Small intestine (tissue), 7 donors: ENCODE data around the gene CAMTA1. TPM values are rescaled to one million over a fixed set of nuclear protein-coding genes. Genes with fewer than 3 reads are reported as not detected.

Experiments
- DNase-seq, 2 donors: peaks; one replicate each; pipeline versions ENCODE4 v3.0.0 to v3.0.0-alpha.2; 2013
- FAIRE-seq: peaks from 2 replicates; lab custom pipeline; 2012; peaks lifted over from hg19 to GRCh38; lab: Jason Lieb, UNC
- H3K27ac ChIP-seq, 3 donors: one replicate each; pipeline ENCODE4 v1.5.1; 2013; ENCODE audit warnings: low read length in 2 of 3, mild to moderate bottlenecking in 2 of 3, control low read depth in 1 of 3, inconsistent platforms in 1 of 3, low read depth in 1 of 3, moderate library complexity in 1 of 3
- H3K27me3 ChIP-seq, 3 donors: one replicate each; pipeline ENCODE4 v1.6.1; 2013; ENCODE audit warnings: low read length in 3 of 3, inconsistent platforms in 1 of 3; ENCODE audit not compliant: control insufficient read depth in 3 of 3, insufficient read depth in 3 of 3
- H3K36me3 ChIP-seq, 3 donors: one replicate each; pipeline ENCODE4 v1.6.1; 2013; ENCODE audit warnings: low read length in 3 of 3, inconsistent platforms in 1 of 3, low read depth in 1 of 3, mild to moderate bottlenecking in 1 of 3, moderate library complexity in 1 of 3; ENCODE audit not compliant: control insufficient read depth in 3 of 3, insufficient read depth in 2 of 3
- H3K4me1 ChIP-seq, 3 donors: one replicate each; pipeline ENCODE4 v1.6.1; 2013; ENCODE audit warnings: low read length in 2 of 3, inconsistent platforms in 1 of 3, low read depth in 1 of 3, mild to moderate bottlenecking in 1 of 3, moderate library complexity in 1 of 3; ENCODE audit not compliant: control insufficient read depth in 3 of 3, insufficient read depth in 2 of 3
- H3K4me3 ChIP-seq, 3 donors: one replicate each; pipeline ENCODE4 v1.5.1; 2013; ENCODE audit warnings: low read length in 3 of 3, control low read depth in 1 of 3, inconsistent platforms in 1 of 3, low read depth in 1 of 3, mild to moderate bottlenecking in 1 of 3, moderate library complexity in 1 of 3
- H3K9me3 ChIP-seq, 2 donors: one replicate each; pipeline ENCODE4 v1.6.1; 2013; ENCODE audit warnings: low read depth in 1 of 2, low read length in 1 of 2; ENCODE audit not compliant: control insufficient read depth in 2 of 2, insufficient read depth in 1 of 2
- WGBS, 3 donors: extraction: QIAGEN DNeasy Blood & Tissue Kit; methylation state at CpG; one replicate each; pipeline ENCODE4 v1.1.7; 2013; 5-methylcytosine and 5-hydroxymethylcytosine counted together
- polyA plus RNA-seq, 4 donors: library from polyadenylated mRNA; stranded (reverse) in 3 of 4; unstranded in 1 of 4; fragments of 200-250 nt in 3 of 4; fragments of 120-200 nt in 1 of 4; gene quantifications; one replicate each; pipeline versions ENCODE4 v1.2.1 to v1.2.3, GENCODE V29; 2013
- donor health status: healthy with polysubstance abuse.
- donor health status: control.
- donor health status: control.
- donor health status: Bipolar disorder and iron deficiency.
- donor health status: healthy.

Gene CAMTA1
- polyA plus RNA-seq, 4 donors: 57.6 to 177 (median 147) TPM

DNA sequence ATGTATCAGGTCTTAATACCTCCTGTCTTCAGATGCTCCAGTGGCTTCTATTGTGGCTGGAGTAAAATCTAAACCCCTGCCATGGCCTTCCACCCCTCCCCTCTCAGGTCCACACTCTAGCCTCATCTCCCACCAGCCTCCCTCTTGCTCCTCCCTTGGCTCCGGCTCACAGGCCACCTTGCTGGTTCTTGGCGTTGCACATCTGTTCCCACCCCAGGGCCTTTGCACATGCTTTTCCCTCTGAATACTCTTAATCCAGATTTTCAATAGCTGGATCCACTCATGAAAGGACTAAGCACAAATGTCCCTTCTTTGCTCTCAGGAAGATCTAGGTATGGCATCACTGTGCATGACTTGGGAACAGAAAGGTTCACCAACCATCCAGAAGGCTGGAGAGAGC is 570.4 kb downstream of the CAMTA1 start:
- no peak for DNase-seq
- Histone ChIP-seq H3K9me3 (no peaks in the 10 kb centered on the region), H3K4me3 (no peak overlapping the region), H3K27me3 (no peaks in the 10 kb centered on the region), H3K27ac (no peak overlapping the region), H3K36me3 (no peaks in the 10 kb centered on the region), H3K4me1 (no peaks in the 10 kb centered on the region)
- 89 to 95% (median 93%) methylated on average over 2 of the region's 2 CpGs for WGBS, 3 donors
- FAIRE-seq: no peak

DNA sequence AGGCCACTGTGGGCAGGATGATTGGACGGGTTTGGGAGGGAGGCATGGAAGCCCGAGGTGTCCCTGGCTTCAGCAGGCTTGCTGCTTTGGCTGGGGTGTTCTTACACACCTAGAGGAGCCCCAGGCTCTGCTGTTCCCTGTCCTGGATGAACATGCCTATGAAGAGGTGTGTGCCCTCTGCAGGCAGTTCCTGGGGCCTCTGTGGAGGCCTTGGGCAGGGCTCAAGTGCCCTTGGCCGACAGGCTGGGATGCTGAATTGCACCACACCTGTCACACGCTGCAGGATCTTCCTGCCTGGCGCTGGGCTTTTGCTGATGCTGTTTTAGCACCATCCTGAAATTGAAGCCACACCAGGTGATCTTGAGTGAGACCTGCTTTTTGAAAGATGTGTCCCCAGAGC is 570.8 kb downstream of the CAMTA1 start:
- H3K4me3 ChIP-seq: no peak overlapping the region
- no peaks in the 10 kb centered on the region for H3K36me3 ChIP-seq
- H3K27me3 ChIP-seq: no peaks in the 10 kb centered on the region
- no peaks in the 10 kb centered on the region for H3K4me1 ChIP-seq
- DNase-seq: no peak
- no peaks in the 10 kb centered on the region for H3K9me3 ChIP-seq
- H3K27ac ChIP-seq: no peak overlapping the region
- WGBS, 3 donors: 60 to 79% (median 60%) methylated on average over 5 of the region's 5 CpGs
- no peak for FAIRE-seq

DNA sequence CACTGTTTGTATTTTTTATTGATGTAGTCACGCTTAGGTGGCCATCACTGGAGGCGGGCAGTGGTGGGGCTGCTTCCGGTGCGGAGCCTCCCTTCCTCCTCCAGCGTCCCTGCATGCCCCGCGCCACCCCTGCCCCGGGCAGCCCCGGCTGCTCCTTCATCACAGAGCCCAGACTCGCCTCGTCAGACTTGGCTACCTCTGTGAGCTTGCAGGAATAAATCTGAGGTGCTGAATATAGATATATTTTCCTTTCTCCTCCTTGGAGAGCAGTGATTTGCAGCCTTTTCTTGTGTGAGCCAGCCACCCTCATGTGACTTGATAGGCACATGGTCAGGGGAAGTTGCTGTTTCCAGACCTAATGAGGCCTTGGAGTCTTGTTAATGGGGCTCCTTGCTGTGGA is 573.2 kb downstream of the CAMTA1 start:
- DNase-seq (no peak), FAIRE-seq (no peak)
- no peak overlapping the region for H3K4me3 ChIP-seq
- H3K36me3 ChIP-seq: no peaks in the 10 kb centered on the region
- no peaks in the 10 kb centered on the region for H3K9me3 ChIP-seq
- no peak overlapping the region for H3K27ac ChIP-seq
- no peaks in the 10 kb centered on the region for H3K4me1 ChIP-seq
- no peaks in the 10 kb centered on the region for H3K27me3 ChIP-seq
- 82 to 86% (median 84%) methylated on average over 11 of the region's 11 CpGs for WGBS, 3 donors

DNA sequence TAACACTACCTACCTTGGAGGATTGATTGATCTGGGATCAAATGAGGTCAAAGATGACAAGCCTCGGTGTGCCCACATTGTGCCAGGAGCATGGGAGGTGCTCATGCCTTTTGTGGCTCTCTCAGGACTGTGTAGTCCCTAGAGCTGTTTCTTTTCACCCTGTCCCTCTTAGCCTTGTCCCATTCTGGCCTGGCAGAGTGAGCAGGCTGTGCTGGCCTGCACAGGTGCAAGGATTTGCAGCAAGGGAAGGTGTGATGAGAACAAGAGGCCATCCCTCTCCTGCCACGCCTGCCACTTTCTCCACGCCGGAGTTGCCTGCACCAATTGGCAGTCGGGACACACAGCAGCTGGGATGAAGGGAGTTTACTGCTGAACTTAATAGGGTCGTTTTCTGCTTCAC is 575.3 kb downstream of the CAMTA1 start:
- Histone ChIP-seq H3K9me3 (no peaks in the 10 kb centered on the region), H3K4me1 (no peaks in the 10 kb centered on the region), H3K36me3 (no peaks in the 10 kb centered on the region), H3K27me3 (no peaks in the 10 kb centered on the region), H3K27ac (no peak overlapping the region), H3K4me3 (no peak overlapping the region)
- DNase-seq (no peak), FAIRE-seq (no peak)
- WGBS, 3 donors: 44 to 64% (median 54%) methylated on average over 6 of the region's 6 CpGs

DNA sequence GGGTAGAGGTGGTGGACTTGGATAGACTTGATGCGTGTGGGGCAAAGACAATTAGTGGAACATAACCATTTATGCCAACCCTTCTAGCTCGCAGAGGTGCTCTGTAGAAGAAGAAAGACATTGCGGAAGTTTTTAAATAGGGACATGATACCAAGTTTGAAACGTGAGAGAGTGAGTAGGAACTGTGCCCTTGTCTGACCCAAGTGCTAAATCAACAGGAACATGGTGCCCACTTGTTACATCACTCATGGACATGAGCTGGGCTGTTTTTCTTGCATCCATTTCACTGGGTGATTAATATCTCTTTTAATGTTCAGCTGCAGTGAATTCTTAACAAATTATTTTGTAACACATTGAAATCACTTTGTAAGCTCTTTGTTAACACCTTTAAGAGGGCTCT is 577.7 kb downstream of the CAMTA1 start:
- FAIRE-seq: no peak
- WGBS, 3 donors: 81 to 85% (median 84%) methylated on average over 4 of the region's 4 CpGs
- DNase-seq: no peak

DNA sequence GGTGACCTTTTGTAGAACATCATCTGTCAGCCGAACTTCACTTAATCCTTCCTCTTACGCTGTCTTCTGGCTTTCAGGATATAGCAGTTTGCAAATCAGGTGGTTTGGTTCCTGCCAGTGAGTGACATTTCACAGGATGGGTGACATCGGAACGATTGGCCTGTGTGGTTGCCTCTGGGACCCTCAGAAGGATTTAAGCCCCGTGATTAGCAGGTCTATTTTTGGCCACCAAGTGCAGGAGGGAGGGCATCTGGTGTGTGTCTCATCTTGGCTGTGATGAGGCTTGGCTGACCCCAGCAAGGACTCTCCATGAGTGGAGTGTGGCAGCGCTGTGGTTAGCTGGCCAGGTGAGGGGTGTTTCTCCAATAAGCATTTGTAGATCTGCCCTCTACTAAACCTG is 578.2 kb downstream of the CAMTA1 start:
- WGBS, 3 donors: 78 to 86% (median 80%) methylated on average over 6 of the region's 6 CpGs
- H3K4me1 ChIP-seq: no peaks in the 10 kb centered on the region
- no peak overlapping the region for H3K27ac ChIP-seq
- no peak overlapping the region for H3K4me3 ChIP-seq
- no peaks in the 10 kb centered on the region for H3K9me3 ChIP-seq
- DNase-seq (no peak), FAIRE-seq (no peak)
- no peaks in the 10 kb centered on the region for H3K36me3 ChIP-seq
- H3K27me3 ChIP-seq: no peaks in the 10 kb centered on the region

More for the DNA sequence above, 577.7 kb downstream of the CAMTA1 start:
- no peaks in the 10 kb centered on the region for H3K9me3 ChIP-seq
- no peaks in the 10 kb centered on the region for H3K27me3 ChIP-seq
- no peaks in the 10 kb centered on the region for H3K36me3 ChIP-seq
- no peak overlapping the region for H3K27ac ChIP-seq
- no peak overlapping the region for H3K4me3 ChIP-seq
- H3K4me1 ChIP-seq: no peaks in the 10 kb centered on the region

DNA sequence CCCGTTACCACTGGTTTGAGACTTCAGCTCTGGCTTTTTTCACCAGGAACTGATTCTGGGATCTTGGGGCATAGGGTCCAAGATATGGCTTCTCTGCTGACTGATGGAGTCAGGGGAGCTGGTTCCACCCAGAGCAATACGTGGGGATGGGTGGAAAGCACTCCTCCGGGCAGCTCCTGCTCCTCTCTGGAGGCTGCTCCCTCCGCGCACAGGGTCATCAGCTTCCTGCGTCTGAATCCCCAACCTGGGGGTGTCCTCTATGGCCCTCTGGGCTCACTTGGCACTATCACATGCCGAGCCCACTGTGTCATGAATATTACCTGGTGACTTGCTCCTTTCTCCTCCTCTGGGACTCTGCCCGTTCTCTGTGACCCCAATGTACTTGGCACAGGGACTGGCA is 580.5 kb downstream of the CAMTA1 start:
- FAIRE-seq: no peak

DNA sequence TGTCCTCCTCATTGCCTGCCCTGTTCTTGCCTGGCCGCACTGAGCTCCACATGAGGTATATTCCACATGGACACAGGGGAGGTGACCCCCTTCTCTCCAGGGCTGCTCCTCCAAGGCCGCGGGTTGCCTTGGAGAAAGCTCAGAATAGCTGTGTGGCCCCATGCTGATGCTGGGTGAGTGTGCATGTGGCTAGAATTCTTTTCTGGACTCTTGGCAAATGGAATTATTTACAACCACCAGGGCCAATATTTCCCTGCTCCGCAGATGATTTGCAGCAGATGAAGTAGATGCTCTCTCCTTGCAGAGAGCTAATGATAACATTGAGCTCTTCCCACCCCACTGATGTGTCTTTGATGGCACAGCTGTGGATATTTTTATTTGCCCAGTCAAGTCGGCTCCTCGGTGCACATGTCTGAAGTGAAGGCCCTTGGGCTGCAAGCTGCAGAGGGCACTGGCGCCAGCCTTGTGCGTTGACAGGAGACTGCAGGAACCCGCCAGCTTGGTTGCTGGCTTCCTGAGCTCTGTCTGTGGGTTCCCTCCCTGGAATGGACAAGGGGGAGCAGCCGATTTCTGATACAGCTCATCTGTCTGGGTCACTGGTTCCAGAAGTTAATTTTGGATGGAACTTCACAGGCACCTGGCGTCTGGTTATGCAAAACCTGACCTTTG is 581.2 kb downstream of the CAMTA1 start:
- 76 to 81% (median 80%) methylated on average over 11 of the region's 11 CpGs for WGBS, 3 donors
- no peaks in the 10 kb centered on the region for H3K36me3 ChIP-seq
- H3K4me3 ChIP-seq: no peak overlapping the region
- no peaks in the 10 kb centered on the region for H3K4me1 ChIP-seq
- no peak overlapping the region for H3K27ac ChIP-seq
- no peaks in the 10 kb centered on the region for H3K27me3 ChIP-seq
- no peak for FAIRE-seq
- no peak for DNase-seq
- no peaks in the 10 kb centered on the region for H3K9me3 ChIP-seq

More for the DNA sequence above, 580.5 kb downstream of the CAMTA1 start:
- 76 to 80% (median 79%) methylated on average over 8 of the region's 8 CpGs for WGBS, 3 donors
- Histone ChIP-seq H3K36me3 (no peaks in the 10 kb centered on the region), H3K4me3 (no peak overlapping the region), H3K9me3 (no peaks in the 10 kb centered on the region), H3K27ac (no peak overlapping the region), H3K4me1 (no peaks in the 10 kb centered on the region), H3K27me3 (no peaks in the 10 kb centered on the region)
- no peak for DNase-seq
